ENCODE results near the gene FLT4.

DNA sequence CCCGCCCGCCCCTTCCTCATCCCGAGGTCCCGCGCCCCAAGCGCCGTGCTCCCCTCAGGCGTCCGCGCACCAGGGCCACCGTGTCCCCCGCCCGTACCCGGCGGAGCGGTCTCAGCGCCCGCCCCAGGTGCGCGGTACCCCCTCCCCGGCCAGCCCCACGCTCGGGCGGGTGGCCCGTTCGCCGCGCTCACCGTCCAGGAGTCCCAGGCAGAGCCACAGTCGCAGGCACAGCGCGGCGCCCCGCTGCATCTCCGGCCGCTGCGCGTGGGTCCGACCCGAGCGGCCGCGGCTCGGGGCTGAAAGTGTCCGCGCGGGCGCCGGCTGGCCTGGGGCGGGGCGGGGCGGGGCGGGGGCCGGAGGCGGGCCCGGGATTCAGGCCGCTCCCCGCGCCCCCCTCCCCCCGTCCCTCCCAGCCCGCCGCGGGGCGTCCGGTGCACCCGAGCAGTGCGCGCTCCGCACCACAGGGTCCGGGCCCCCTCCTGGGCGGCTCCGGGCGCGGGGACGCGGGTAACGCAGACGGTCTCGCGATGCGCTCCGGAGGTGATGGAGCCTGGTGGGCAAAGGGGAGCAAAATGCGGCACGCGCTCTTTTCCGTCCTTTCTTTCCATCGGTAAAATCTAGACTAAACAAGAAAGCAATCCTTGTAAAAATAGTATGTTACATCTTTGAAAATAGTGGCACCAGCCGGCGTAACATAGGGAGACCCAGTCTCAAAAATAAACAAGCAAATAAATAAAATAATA, at the start of gene FLT4:
- TF ChIP-seq, protein P1, sequence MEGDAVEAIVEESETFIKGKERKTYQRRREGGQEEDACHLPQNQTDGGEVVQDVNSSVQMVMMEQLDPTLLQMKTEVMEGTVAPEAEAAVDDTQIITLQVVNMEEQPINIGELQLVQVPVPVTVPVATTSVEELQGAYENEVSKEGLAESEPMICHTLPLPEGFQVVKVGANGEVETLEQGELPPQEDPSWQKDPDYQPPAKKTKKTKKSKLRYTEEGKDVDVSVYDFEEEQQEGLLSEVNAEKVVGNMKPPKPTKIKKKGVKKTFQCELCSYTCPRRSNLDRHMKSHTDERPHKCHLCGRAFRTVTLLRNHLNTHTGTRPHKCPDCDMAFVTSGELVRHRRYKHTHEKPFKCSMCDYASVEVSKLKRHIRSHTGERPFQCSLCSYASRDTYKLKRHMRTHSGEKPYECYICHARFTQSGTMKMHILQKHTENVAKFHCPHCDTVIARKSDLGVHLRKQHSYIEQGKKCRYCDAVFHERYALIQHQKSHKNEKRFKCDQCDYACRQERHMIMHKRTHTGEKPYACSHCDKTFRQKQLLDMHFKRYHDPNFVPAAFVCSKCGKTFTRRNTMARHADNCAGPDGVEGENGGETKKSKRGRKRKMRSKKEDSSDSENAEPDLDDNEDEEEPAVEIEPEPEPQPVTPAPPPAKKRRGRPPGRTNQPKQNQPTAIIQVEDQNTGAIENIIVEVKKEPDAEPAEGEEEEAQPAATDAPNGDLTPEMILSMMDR (IDR thresholded peaks at IDR 0.05): no peak
- no peak for TF ChIP-seq POLR2A (IDR thresholded peaks at IDR 0.05)
